ENCODE data around the gene ANKS1B. TPM values are rescaled to one million over a fixed set of nuclear protein-coding genes. Genes with fewer than 3 reads are reported as not detected.

Gene ANKS1B
- total RNA-seq, 1 experiment from 2014 or later = 0.54 TPM

DNA sequence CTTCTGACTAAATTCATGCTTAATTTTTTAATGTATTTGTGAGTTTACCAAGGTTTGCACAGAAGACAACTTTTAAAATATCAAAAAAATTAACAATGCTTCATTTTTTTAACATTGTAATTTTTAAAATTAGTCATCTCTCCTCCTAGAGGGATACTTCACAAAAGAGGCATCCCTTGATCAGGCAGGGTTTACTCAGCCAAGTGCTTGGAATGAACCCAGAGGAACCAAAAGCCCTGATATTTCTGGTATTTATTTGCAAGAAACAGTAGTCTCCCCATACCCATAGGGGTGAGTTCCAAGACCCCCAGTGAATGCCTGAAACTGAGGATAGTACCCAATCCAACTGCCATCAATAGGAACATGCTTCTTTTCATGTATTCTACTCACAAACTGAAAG lies 284.7 kb downstream of the ANKS1B start:
- BruUV-seq (replicated peaks) = no TSS peak
- H3K4me3 ChIP-seq (replicated peaks in 1 of 2; ENCODE audit: low read depth in 1 of 2, low read length in 2 of 2) = no peak overlapping the region
- H3K27me3 ChIP-seq (ENCODE audit: insufficient read depth, low read length) = no peaks in the 10 kb centered on the region; the same call in 1 of the 2 replicates
- H3K9ac ChIP-seq (ENCODE audit: low read length) = no peak overlapping the region
- no peak for DNase-seq (ENCODE audit: low read depth, low spot score)
- H3K4me1 ChIP-seq (ENCODE audit: control insufficient read depth in 1 of 2, insufficient read depth in 2 of 2, low read length in 2 of 2) = no peaks in the 10 kb centered on the region
- intact Hi-C loops (cut with micrococcal nuclease) = no loop called here
- POLR2A ChIA-PET = no interaction called here
- no peaks in the 10 kb centered on the region for H3K79me2 ChIP-seq (ENCODE audit: insufficient read depth, low read length)
- no peak overlapping the region for H3K27ac ChIP-seq (ENCODE audit: low read depth, low read length)
- CTCF ChIA-PET = no interaction called here
- no peaks in the 10 kb centered on the region for H3K9me2 ChIP-seq (ENCODE audit: insufficient read depth)
- no peak for ATAC-seq
- H3K9me3 ChIP-seq (ENCODE audit: control insufficient read depth in 1 of 2, insufficient read depth in 1 of 2, low read depth in 1 of 2, low read length in 2 of 2) = no peaks in the 10 kb centered on the region
- RAD21 ChIA-PET (ENCODE audit: low non-redundant PET in 1 of 2, low total read pairs in 2 of 2, uncharacterized antibody in 2 of 2, unreplicated experiment in 2 of 2) = no interaction called here
- H4K20me1 ChIP-seq (ENCODE audit: insufficient read depth) = no peaks in the 10 kb centered on the region
- H3K36me3 ChIP-seq (ENCODE audit: control insufficient read depth in 1 of 2, insufficient read depth in 2 of 2, low read length in 2 of 2) = no peaks in the 10 kb centered on the region
- no peak overlapping the region for H2AFZ ChIP-seq (ENCODE audit: low read depth, low read length, poor library complexity, severe bottlenecking)
- TF ChIP-seq SIN3A (IDR thresholded peaks at IDR 0.05; ENCODE audit: low read depth) (no peak), CBX3 (IDR thresholded peaks at IDR 0.05; ENCODE audit: low read depth) (no peak), RAD21 (IDR thresholded peaks at IDR 0.05; ENCODE audit: low read depth) (no peak), ELF1 (IDR thresholded peaks at IDR 0.05; ENCODE audit: borderline replicate concordance, low read depth) (no peak)
- H3K4me2 ChIP-seq (ENCODE audit: low read length) = no peak overlapping the region

- ATAC-seq (no peak), DNase-seq (ENCODE audit: low read depth, low spot score) (no peak)
- H3K27me3 ChIP-seq (ENCODE audit: insufficient read depth, low read length) = no peaks in the 10 kb centered on the region; the same call in none of the 2 replicates
- BruUV-seq (replicated peaks) = no TSS peak
- H3K9me3 ChIP-seq (ENCODE audit: control insufficient read depth in 1 of 2, insufficient read depth in 1 of 2, low read depth in 1 of 2, low read length in 2 of 2) = no peaks in the 10 kb centered on the region
- CTCF ChIA-PET = no interaction called here
- intact Hi-C loops (cut with micrococcal nuclease) = no loop called here
- H2AFZ ChIP-seq (ENCODE audit: low read depth, low read length, poor library complexity, severe bottlenecking) = no peak overlapping the region
- no peak overlapping the region for H3K4me2 ChIP-seq (ENCODE audit: low read length)
- RAD21 ChIA-PET (ENCODE audit: low non-redundant PET in 1 of 2, low total read pairs in 2 of 2, uncharacterized antibody in 2 of 2, unreplicated experiment in 2 of 2) = no interaction called here
- H4K20me1 ChIP-seq (ENCODE audit: insufficient read depth) = no peaks in the 10 kb centered on the region
- H3K9ac ChIP-seq (ENCODE audit: low read length) = no peak overlapping the region
- no peak overlapping the region for H3K27ac ChIP-seq (ENCODE audit: low read depth, low read length)
- H3K9me2 ChIP-seq (ENCODE audit: insufficient read depth) = no peaks in the 10 kb centered on the region
- no peaks in the 10 kb centered on the region for H3K79me2 ChIP-seq (ENCODE audit: insufficient read depth, low read length)
- no peaks in the 10 kb centered on the region for H3K36me3 ChIP-seq (ENCODE audit: control insufficient read depth in 1 of 2, insufficient read depth in 2 of 2, low read length in 2 of 2)
- H3K4me1 ChIP-seq (ENCODE audit: control insufficient read depth in 1 of 2, insufficient read depth in 2 of 2, low read length in 2 of 2) = no peaks in the 10 kb centered on the region
- H3K4me3 ChIP-seq (replicated peaks in 1 of 2; ENCODE audit: low read depth in 1 of 2, low read length in 2 of 2) = no peak overlapping the region
- POLR2A ChIA-PET = no interaction called here
- TF ChIP-seq, protein P1, sequence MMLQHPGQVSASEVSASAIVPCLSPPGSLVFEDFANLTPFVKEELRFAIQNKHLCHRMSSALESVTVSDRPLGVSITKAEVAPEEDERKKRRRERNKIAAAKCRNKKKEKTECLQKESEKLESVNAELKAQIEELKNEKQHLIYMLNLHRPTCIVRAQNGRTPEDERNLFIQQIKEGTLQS (IDR thresholded peaks at IDR 0.05) = no peak
- no peak for TF ChIP-seq RAD21 (IDR thresholded peaks at IDR 0.05; ENCODE audit: low read depth)
- TF ChIP-seq, protein P2, sequence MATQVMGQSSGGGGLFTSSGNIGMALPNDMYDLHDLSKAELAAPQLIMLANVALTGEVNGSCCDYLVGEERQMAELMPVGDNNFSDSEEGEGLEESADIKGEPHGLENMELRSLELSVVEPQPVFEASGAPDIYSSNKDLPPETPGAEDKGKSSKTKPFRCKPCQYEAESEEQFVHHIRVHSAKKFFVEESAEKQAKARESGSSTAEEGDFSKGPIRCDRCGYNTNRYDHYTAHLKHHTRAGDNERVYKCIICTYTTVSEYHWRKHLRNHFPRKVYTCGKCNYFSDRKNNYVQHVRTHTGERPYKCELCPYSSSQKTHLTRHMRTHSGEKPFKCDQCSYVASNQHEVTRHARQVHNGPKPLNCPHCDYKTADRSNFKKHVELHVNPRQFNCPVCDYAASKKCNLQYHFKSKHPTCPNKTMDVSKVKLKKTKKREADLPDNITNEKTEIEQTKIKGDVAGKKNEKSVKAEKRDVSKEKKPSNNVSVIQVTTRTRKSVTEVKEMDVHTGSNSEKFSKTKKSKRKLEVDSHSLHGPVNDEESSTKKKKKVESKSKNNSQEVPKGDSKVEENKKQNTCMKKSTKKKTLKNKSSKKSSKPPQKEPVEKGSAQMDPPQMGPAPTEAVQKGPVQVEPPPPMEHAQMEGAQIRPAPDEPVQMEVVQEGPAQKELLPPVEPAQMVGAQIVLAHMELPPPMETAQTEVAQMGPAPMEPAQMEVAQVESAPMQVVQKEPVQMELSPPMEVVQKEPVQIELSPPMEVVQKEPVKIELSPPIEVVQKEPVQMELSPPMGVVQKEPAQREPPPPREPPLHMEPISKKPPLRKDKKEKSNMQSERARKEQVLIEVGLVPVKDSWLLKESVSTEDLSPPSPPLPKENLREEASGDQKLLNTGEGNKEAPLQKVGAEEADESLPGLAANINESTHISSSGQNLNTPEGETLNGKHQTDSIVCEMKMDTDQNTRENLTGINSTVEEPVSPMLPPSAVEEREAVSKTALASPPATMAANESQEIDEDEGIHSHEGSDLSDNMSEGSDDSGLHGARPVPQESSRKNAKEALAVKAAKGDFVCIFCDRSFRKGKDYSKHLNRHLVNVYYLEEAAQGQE (IDR thresholded peaks at IDR 0.05; ENCODE audit: low read depth) = no peak
- TF ChIP-seq EZH2 (IDR thresholded peaks at IDR 0.05) = no peak
- no peak for TF ChIP-seq SP1 (IDR thresholded peaks at IDR 0.05; ENCODE audit: low read depth)
- TF ChIP-seq POLR2AphosphoS5 (IDR thresholded peaks at IDR 0.05; ENCODE audit: low read depth, low read length) = no peak
- no peak for TF ChIP-seq ZFX (IDR thresholded peaks at IDR 0.05)
- no peak for TF ChIP-seq CBX3 (IDR thresholded peaks at IDR 0.05; ENCODE audit: low read depth)
- no peak for TF ChIP-seq JUND (IDR thresholded peaks at IDR 0.05)
- no peak for TF ChIP-seq MAX (IDR thresholded peaks at IDR 0.05)
- TF ChIP-seq SRF (IDR thresholded peaks at IDR 0.05; ENCODE audit: low read depth) = no peak
- no peak for TF ChIP-seq TCF7L2 (IDR thresholded peaks at IDR 0.05; ENCODE audit: borderline replicate concordance, extremely low read depth, insufficient read depth, insufficient read length)
- no peak for TF ChIP-seq FOSL1 (IDR thresholded peaks at IDR 0.05; ENCODE audit: low read depth)
Measured at GRCh38 chr12:99695050-99695449, 289.7 kb downstream of the ANKS1B start.

Data from HCT116 (cell line).